ENCODE measurements around the gene MAN1A2. TPM values are rescaled to one million over a fixed set of nuclear protein-coding genes. Genes with fewer than 3 reads are reported as not detected.

The MAN1A2 gene
- total and polyA plus RNA-seq, 2 experiments from 2014 or later, result 22.8 to 48.1 TPM

DNA sequence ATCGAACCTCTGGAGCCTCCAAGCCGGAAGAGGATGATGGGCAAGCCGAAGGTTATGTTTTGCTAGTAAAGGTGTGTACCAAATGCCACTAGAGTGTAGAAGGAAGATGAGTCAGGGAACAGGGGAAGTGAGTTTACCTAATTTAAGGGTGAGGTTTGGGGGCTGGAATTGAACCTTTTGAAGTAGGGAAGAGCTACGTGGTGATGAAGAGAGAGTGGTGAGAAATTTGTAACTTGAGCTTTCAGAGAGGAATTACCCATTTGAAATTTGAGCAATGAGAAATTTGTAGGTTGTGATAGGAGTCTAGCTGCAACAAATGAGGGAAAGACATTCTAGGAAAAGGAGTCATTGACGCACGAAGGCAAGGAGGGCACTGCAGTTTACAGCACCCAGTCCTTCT, 168.6 kb downstream of the MAN1A2 start:
- Histone ChIP-seq H3K4me2 (ENCODE audit: unreplicated experiment) (no peak overlapping the region), H3K27ac (no peak overlapping the region), H3K9me2 (ENCODE audit: insufficient read depth) (no peaks in the 10 kb centered on the region), H4K20me1 (ENCODE audit: insufficient read depth) (no peaks in the 10 kb centered on the region), H3K4me1 (ENCODE audit: insufficient read depth) (no peaks in the 10 kb centered on the region), H3K27me3 (replicated peaks; ENCODE audit: insufficient read depth) (no peaks in the 10 kb centered on the region), H3F3A (ENCODE audit: insufficient read depth) (no peaks in the 10 kb centered on the region), H3K79me2 (ENCODE audit: insufficient read depth) (no peaks in the 10 kb centered on the region), H3K4me3 (no peak overlapping the region), H3K36me3 (ENCODE audit: low read depth) (no peaks in the 10 kb centered on the region), H3K9me3 (ENCODE audit: low read depth) (no peaks in the 10 kb centered on the region), H2AFZ (no peak overlapping the region), H3K9ac (no peak overlapping the region)
- WGBS, 2 experiments (ENCODE audit: low coverage in 1 of 2, low lambda C conversion rate in 2 of 2, missing lambda C conversion rate in 2 of 2), result 80% methylated on average over 6 of the region's 6 CpGs
- no peak for DNase-seq
- no peak for TF ChIP-seq EZH2phosphoT487 (IDR thresholded peaks at IDR 0.05; ENCODE audit: insufficient read depth, low read depth)
- TF ChIP-seq EZH2 (IDR thresholded peaks at IDR 0.05; ENCODE audit: insufficient read depth, poor library complexity, severe bottlenecking), result no peak
- in situ Hi-C loops (cut with MboI), result loop anchor here (10.0 kb wide), 1 partner anchor 349 kb away; no protein-coding TSS in a partner anchor

- H3K79me2 ChIP-seq (ENCODE audit: insufficient read depth), result no peaks in the 10 kb centered on the region
- H3K4me3 ChIP-seq, result no peak overlapping the region
- no peaks in the 10 kb centered on the region for H4K20me1 ChIP-seq (ENCODE audit: insufficient read depth)
- WGBS, 2 experiments (ENCODE audit: low coverage in 1 of 2, low lambda C conversion rate in 2 of 2, missing lambda C conversion rate in 2 of 2), result 60 to 62% methylated on average over 10 of the region's 10 CpGs
- no peaks in the 10 kb centered on the region for H3K4me1 ChIP-seq (ENCODE audit: insufficient read depth)
- H3K9me2 ChIP-seq (ENCODE audit: insufficient read depth), result no peaks in the 10 kb centered on the region
- no peaks in the 10 kb centered on the region for H3K27me3 ChIP-seq (replicated peaks; ENCODE audit: insufficient read depth)
- no peaks in the 10 kb centered on the region for H3K9me3 ChIP-seq (ENCODE audit: low read depth)
- H2AFZ ChIP-seq, result no peak overlapping the region
- H3F3A ChIP-seq (ENCODE audit: insufficient read depth), result no peaks in the 10 kb centered on the region
- no peak overlapping the region for H3K9ac ChIP-seq
- DNase-seq, result peak; percentile 13
- no peak for TF ChIP-seq EZH2 (IDR thresholded peaks at IDR 0.05; ENCODE audit: insufficient read depth, poor library complexity, severe bottlenecking)
- no peak for TF ChIP-seq EZH2phosphoT487 (IDR thresholded peaks at IDR 0.05; ENCODE audit: insufficient read depth, low read depth)
- no peak overlapping the region for H3K4me2 ChIP-seq (ENCODE audit: unreplicated experiment)
- in situ Hi-C loops (cut with MboI), result loop anchor here (10.0 kb wide), 1 partner anchor 347 kb away; no protein-coding TSS in a partner anchor
- H3K36me3 ChIP-seq (ENCODE audit: low read depth), result no peaks in the 10 kb centered on the region
- no peak overlapping the region for H3K27ac ChIP-seq
Observed at GRCh38 chr1:117537291-117537920, 170.2 kb downstream of the MAN1A2 start.

GRCh38 chr1:117540532-117540931, 173.3 kb downstream of the MAN1A2 start:
- no peaks in the 10 kb centered on the region for H3K9me2 ChIP-seq (ENCODE audit: insufficient read depth)
- H3F3A ChIP-seq (ENCODE audit: insufficient read depth), result no peaks in the 10 kb centered on the region
- no peak overlapping the region for H3K4me3 ChIP-seq
- no peak overlapping the region for H3K27ac ChIP-seq
- TF ChIP-seq EZH2 (IDR thresholded peaks at IDR 0.05; ENCODE audit: insufficient read depth, poor library complexity, severe bottlenecking) (no peak), EZH2phosphoT487 (IDR thresholded peaks at IDR 0.05; ENCODE audit: insufficient read depth, low read depth) (no peak)
- no peaks in the 10 kb centered on the region for H3K9me3 ChIP-seq (ENCODE audit: low read depth)
- H4K20me1 ChIP-seq (ENCODE audit: insufficient read depth), result no peaks in the 10 kb centered on the region
- H3K36me3 ChIP-seq (ENCODE audit: low read depth), result no peaks in the 10 kb centered on the region
- no peak overlapping the region for H2AFZ ChIP-seq
- no peak for DNase-seq
- 90 to 91% methylated on average over 6 of the region's 6 CpGs for WGBS, 2 experiments (ENCODE audit: low coverage in 1 of 2, low lambda C conversion rate in 2 of 2, missing lambda C conversion rate in 2 of 2)
- no peaks in the 10 kb centered on the region for H3K27me3 ChIP-seq (replicated peaks; ENCODE audit: insufficient read depth)
- H3K79me2 ChIP-seq (ENCODE audit: insufficient read depth), result no peaks in the 10 kb centered on the region
- in situ Hi-C loops (cut with MboI), result no loop called here
- no peak overlapping the region for H3K4me2 ChIP-seq (ENCODE audit: unreplicated experiment)
- H3K9ac ChIP-seq, result no peak overlapping the region
- H3K4me1 ChIP-seq (ENCODE audit: insufficient read depth), result no peaks in the 10 kb centered on the region

DNA sequence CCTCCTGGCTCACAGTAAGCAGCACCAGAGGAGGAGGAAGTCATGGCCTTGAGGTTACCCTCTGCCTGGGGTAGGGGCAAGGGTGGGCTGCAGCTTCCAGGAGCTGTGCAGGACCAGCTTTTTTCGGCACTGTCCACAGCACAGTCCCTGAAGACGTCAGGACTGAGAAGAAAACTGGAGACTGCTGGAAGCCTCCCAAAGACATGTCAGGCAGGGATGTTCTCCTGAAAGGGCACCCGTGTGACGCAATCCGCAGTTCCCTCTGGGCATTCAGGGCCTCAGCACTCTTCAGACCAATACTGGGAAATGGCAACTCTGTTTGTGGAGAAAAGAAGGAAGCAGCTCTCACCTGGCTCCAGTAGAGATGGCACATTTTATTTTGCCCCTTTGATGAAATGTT, 173.8 kb downstream of the MAN1A2 start:
- peak; percentile 26 for DNase-seq
- no peaks in the 10 kb centered on the region for H3K79me2 ChIP-seq (ENCODE audit: insufficient read depth)
- H3K27ac ChIP-seq, result no peak overlapping the region
- no peaks in the 10 kb centered on the region for H3K4me1 ChIP-seq (ENCODE audit: insufficient read depth)
- no peaks in the 10 kb centered on the region for H3K36me3 ChIP-seq (ENCODE audit: low read depth)
- no peak overlapping the region for H2AFZ ChIP-seq
- no peaks in the 10 kb centered on the region for H3K27me3 ChIP-seq (replicated peaks; ENCODE audit: insufficient read depth)
- no peaks in the 10 kb centered on the region for H3F3A ChIP-seq (ENCODE audit: insufficient read depth)
- H3K9ac ChIP-seq, result no peak overlapping the region
- no peaks in the 10 kb centered on the region for H4K20me1 ChIP-seq (ENCODE audit: insufficient read depth)
- no peak overlapping the region for H3K4me2 ChIP-seq (ENCODE audit: unreplicated experiment)
- no peaks in the 10 kb centered on the region for H3K9me3 ChIP-seq (ENCODE audit: low read depth)
- TF ChIP-seq EZH2 (IDR thresholded peaks at IDR 0.05; ENCODE audit: insufficient read depth, poor library complexity, severe bottlenecking), result no peak
- TF ChIP-seq EZH2phosphoT487 (IDR thresholded peaks at IDR 0.05; ENCODE audit: insufficient read depth, low read depth), result no peak
- in situ Hi-C loops (cut with MboI), result no loop called here
- 48 to 55% methylated on average over 5 of the region's 5 CpGs for WGBS, 2 experiments (ENCODE audit: low coverage in 1 of 2, low lambda C conversion rate in 2 of 2, missing lambda C conversion rate in 2 of 2)
- no peak overlapping the region for H3K4me3 ChIP-seq
- H3K9me2 ChIP-seq (ENCODE audit: insufficient read depth), result no peaks in the 10 kb centered on the region
